ENCODE results near the gene FOXO1. TPM values are rescaled to one million over a fixed set of nuclear protein-coding genes. Genes with fewer than 3 reads are reported as not detected.

FOXO1 gene
- total and polyA plus RNA-seq, 9 donors: 11.2 to 18.1 (median 13.1) TPM

- Histone ChIP-seq H3K36me3 (ENCODE audit: control insufficient read depth, insufficient read depth, low read length) (no peaks in the 10 kb centered on the region), H3K27ac (ENCODE audit: low read length) (no peak overlapping the region), H3K4me1 (ENCODE audit: control insufficient read depth, insufficient read depth, low read length) (no peaks in the 10 kb centered on the region), H3K9me3 (replicated peaks; ENCODE audit: control insufficient read depth, low read depth, low read length) (no peaks in the 10 kb centered on the region), H3K27me3 (ENCODE audit: control insufficient read depth, insufficient read depth, low read length) (no peaks in the 10 kb centered on the region), H3K4me3 (ENCODE audit: low read length) (no peak overlapping the region)
- DNase-seq: no peak
- WGBS (ENCODE audit: insufficient coverage): 100% methylated on average over 1 of the region's 11 CpGs
Observed at GRCh38 chr13:40640845-40641458, 25.5 kb downstream of the FOXO1 start.

DNA sequence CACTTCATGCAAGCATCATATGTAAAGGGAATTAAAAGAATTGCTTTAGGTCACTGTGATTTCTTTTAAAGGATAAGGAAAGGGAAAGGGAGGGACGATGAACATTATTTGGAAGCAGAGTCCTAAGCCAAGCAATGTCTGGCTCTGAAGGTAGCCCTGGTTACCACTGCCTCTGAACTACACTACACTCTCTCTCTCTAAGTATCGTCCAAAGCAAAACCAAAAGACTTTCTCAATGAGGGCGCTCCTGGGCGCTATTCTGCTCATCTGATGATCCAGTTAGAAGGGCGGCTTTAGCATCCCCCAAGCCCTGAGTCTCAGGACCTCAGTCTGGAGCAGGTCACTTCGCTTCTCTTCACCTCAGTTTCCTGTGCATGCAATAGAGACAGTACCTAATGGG is 26.2 kb downstream of the FOXO1 start:
- H3K36me3 ChIP-seq (ENCODE audit: control insufficient read depth, insufficient read depth, low read length): no peaks in the 10 kb centered on the region
- H3K4me1 ChIP-seq (ENCODE audit: control insufficient read depth, insufficient read depth, low read length): no peaks in the 10 kb centered on the region
- no peaks in the 10 kb centered on the region for H3K27me3 ChIP-seq (ENCODE audit: control insufficient read depth, insufficient read depth, low read length)
- no peak overlapping the region for H3K27ac ChIP-seq (ENCODE audit: low read length)
- no peak overlapping the region for H3K4me3 ChIP-seq (ENCODE audit: low read length)
- DNase-seq: no peak
- H3K9me3 ChIP-seq (replicated peaks; ENCODE audit: control insufficient read depth, low read depth, low read length): no peaks in the 10 kb centered on the region
- WGBS (ENCODE audit: insufficient coverage): no CpG with 5 or more reads among the region's 6 CpGs

DNA sequence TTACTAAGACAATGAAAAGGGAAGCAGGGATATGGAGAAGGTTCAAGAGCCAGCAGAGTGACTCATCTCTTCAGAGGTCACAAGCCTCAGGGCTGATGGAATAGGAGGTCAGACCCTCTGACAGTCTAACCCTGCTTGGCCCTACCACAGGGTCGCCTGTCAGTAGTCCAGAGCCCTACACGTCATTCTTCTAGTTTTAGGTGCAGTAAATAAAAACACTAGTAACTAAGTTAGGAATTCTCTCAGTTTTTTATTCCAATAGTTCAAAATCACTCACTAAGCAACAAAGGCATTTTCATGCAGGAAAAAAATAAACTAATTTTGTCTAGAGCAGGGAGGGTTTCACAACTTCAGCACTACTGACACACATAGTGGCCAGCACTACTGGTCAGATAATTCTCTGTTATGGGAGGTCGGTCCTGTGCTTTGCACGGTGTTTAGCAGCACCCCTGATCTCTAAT is 27.2 kb downstream of the FOXO1 start:
- H3K9me3 ChIP-seq (replicated peaks; ENCODE audit: control insufficient read depth, low read depth, low read length): no peaks in the 10 kb centered on the region
- H3K36me3 ChIP-seq (ENCODE audit: control insufficient read depth, insufficient read depth, low read length): no peaks in the 10 kb centered on the region
- H3K4me1 ChIP-seq (ENCODE audit: control insufficient read depth, insufficient read depth, low read length): no peaks in the 10 kb centered on the region
- no peaks in the 10 kb centered on the region for H3K27me3 ChIP-seq (ENCODE audit: control insufficient read depth, insufficient read depth, low read length)
- no peak overlapping the region for H3K4me3 ChIP-seq (ENCODE audit: low read length)
- H3K27ac ChIP-seq (ENCODE audit: low read length): no peak overlapping the region
- no CpG with 5 or more reads among the region's 4 CpGs for WGBS (ENCODE audit: insufficient coverage)
- DNase-seq: no peak

DNA sequence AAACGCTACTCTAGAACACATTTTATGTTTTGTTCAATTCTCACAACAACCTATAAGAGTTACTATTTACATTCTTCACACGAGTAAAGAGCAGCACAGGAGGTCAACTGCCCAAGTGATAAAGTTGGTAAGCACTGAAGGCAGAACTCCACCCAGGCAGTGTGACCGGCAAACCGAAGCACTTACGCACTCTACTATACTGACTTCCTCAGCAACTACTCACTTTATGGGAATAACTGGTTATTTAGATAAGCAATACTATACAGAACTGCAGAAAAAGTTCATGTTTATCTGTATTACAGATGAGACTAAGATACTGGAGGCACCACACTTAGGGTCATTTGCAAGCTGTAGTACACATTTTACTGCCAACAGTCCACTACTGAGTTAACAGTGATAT is 28.8 kb downstream of the FOXO1 start:
- no peaks in the 10 kb centered on the region for H3K4me1 ChIP-seq (ENCODE audit: control insufficient read depth, insufficient read depth, low read length)
- no peak overlapping the region for H3K27ac ChIP-seq (ENCODE audit: low read length)
- H3K36me3 ChIP-seq (ENCODE audit: control insufficient read depth, insufficient read depth, low read length): no peaks in the 10 kb centered on the region
- WGBS (ENCODE audit: insufficient coverage): no CpG with 5 or more reads among the region's 5 CpGs
- H3K9me3 ChIP-seq (replicated peaks; ENCODE audit: control insufficient read depth, low read depth, low read length): no peaks in the 10 kb centered on the region
- DNase-seq: no peak
- H3K4me3 ChIP-seq (ENCODE audit: low read length): no peak overlapping the region
- H3K27me3 ChIP-seq (ENCODE audit: control insufficient read depth, insufficient read depth, low read length): no peaks in the 10 kb centered on the region

GRCh38 chr13:40635315-40635995 is 31.0 kb downstream of the FOXO1 start:
- Histone ChIP-seq H3K27me3 (ENCODE audit: control insufficient read depth, insufficient read depth, low read length) (no peaks in the 10 kb centered on the region), H3K4me1 (ENCODE audit: control insufficient read depth, insufficient read depth, low read length) (no peaks in the 10 kb centered on the region), H3K4me3 (ENCODE audit: low read length) (no peak overlapping the region), H3K9me3 (replicated peaks; ENCODE audit: control insufficient read depth, low read depth, low read length) (no peaks in the 10 kb centered on the region), H3K36me3 (ENCODE audit: control insufficient read depth, insufficient read depth, low read length) (no peaks in the 10 kb centered on the region), H3K27ac (ENCODE audit: low read length) (no peak overlapping the region)
- DNase-seq: no peak
- WGBS (ENCODE audit: insufficient coverage): 88% methylated on average over 2 of the region's 5 CpGs

GRCh38 chr13:40632915-40633314 is 33.5 kb downstream of the FOXO1 start:
- no peak for DNase-seq
- WGBS (ENCODE audit: insufficient coverage): no CpG with 5 or more reads among the region's 3 CpGs
- no peaks in the 10 kb centered on the region for H3K27me3 ChIP-seq (ENCODE audit: control insufficient read depth, insufficient read depth, low read length)
- no peak overlapping the region for H3K27ac ChIP-seq (ENCODE audit: low read length)
- no peaks in the 10 kb centered on the region for H3K36me3 ChIP-seq (ENCODE audit: control insufficient read depth, insufficient read depth, low read length)
- H3K4me3 ChIP-seq (ENCODE audit: low read length): no peak overlapping the region
- no peaks in the 10 kb centered on the region for H3K4me1 ChIP-seq (ENCODE audit: control insufficient read depth, insufficient read depth, low read length)
- H3K9me3 ChIP-seq (replicated peaks; ENCODE audit: control insufficient read depth, low read depth, low read length): no peaks in the 10 kb centered on the region

DNA sequence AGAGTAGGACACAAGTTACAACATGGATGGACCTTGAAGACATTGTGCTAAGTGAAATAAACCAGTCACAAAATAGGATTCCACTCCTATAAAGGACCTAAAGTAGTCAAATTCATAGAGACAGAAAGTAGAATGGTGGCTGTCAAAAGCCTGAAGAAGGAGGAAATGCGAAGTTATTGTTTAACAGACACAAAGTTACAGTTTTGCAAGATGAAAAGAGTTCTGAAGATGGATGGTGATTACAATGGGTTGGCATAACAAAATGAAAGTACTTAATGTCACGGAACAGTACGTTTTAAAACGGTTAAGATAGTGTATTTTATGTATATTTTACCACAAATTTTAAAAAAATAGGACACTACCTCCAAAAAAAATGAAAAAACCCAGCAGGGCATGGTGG is 34.8 kb downstream of the FOXO1 start:
- no peaks in the 10 kb centered on the region for H3K9me3 ChIP-seq (replicated peaks; ENCODE audit: control insufficient read depth, low read depth, low read length)
- H3K27ac ChIP-seq (ENCODE audit: low read length): no peak overlapping the region
- no peaks in the 10 kb centered on the region for H3K4me1 ChIP-seq (ENCODE audit: control insufficient read depth, insufficient read depth, low read length)
- WGBS (ENCODE audit: insufficient coverage): no CpG with 5 or more reads among the region's 4 CpGs
- no peak overlapping the region for H3K4me3 ChIP-seq (ENCODE audit: low read length)
- DNase-seq: no peak
- no peaks in the 10 kb centered on the region for H3K27me3 ChIP-seq (ENCODE audit: control insufficient read depth, insufficient read depth, low read length)
- no peaks in the 10 kb centered on the region for H3K36me3 ChIP-seq (ENCODE audit: control insufficient read depth, insufficient read depth, low read length)

- Histone ChIP-seq H3K36me3 (ENCODE audit: control insufficient read depth, insufficient read depth, low read length) (no peaks in the 10 kb centered on the region), H3K9me3 (replicated peaks; ENCODE audit: control insufficient read depth, low read depth, low read length) (no peaks in the 10 kb centered on the region), H3K4me1 (ENCODE audit: control insufficient read depth, insufficient read depth, low read length) (no peaks in the 10 kb centered on the region), H3K27me3 (ENCODE audit: control insufficient read depth, insufficient read depth, low read length) (no peaks in the 10 kb centered on the region), H3K27ac (ENCODE audit: low read length) (no peak overlapping the region), H3K4me3 (ENCODE audit: low read length) (no peak overlapping the region)
- 80% methylated on average over 2 of the region's 3 CpGs for WGBS (ENCODE audit: insufficient coverage)
- DNase-seq: peak; percentile 63
Observed at GRCh38 chr13:40629678-40630384, 36.6 kb downstream of the FOXO1 start.

DNA sequence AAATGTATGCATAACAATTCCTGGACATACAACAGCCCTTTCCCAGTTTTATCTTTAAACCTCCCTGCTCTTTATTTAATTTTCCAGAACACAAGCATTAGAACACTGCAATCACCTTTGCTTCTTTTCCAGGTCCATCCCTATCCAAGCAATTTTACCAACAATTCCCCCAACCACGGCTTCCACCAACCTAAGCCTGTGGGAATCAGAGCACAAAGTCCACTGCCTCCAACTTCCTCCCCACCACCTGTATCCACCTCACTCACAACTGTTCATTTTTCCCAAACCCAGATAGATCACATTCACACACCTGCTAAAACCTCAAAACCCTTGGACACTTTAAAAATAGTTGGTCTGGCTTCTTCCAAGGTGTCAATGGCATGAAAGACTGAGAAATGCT is 39.5 kb downstream of the FOXO1 start:
- Histone ChIP-seq H3K27ac (ENCODE audit: low read length) (no peak overlapping the region), H3K36me3 (ENCODE audit: control insufficient read depth, insufficient read depth, low read length) (no peaks in the 10 kb centered on the region), H3K9me3 (replicated peaks; ENCODE audit: control insufficient read depth, low read depth, low read length) (no peaks in the 10 kb centered on the region), H3K4me1 (ENCODE audit: control insufficient read depth, insufficient read depth, low read length) (no peaks in the 10 kb centered on the region), H3K27me3 (ENCODE audit: control insufficient read depth, insufficient read depth, low read length) (no peaks in the 10 kb centered on the region), H3K4me3 (ENCODE audit: low read length) (no peak overlapping the region)
- 91% methylated on average over 1 of the region's 1 CpG for WGBS (ENCODE audit: insufficient coverage)
- DNase-seq: no peak

- peak; percentile 36 for DNase-seq
- Histone ChIP-seq H3K27ac (ENCODE audit: low read length) (no peak overlapping the region), H3K4me1 (ENCODE audit: control insufficient read depth, insufficient read depth, low read length) (no peaks in the 10 kb centered on the region), H3K4me3 (ENCODE audit: low read length) (no peak overlapping the region), H3K9me3 (replicated peaks; ENCODE audit: control insufficient read depth, low read depth, low read length) (no peaks in the 10 kb centered on the region), H3K36me3 (ENCODE audit: control insufficient read depth, insufficient read depth, low read length) (no peaks in the 10 kb centered on the region), H3K27me3 (ENCODE audit: control insufficient read depth, insufficient read depth, low read length) (no peaks in the 10 kb centered on the region)
- WGBS (ENCODE audit: insufficient coverage): 66% methylated on average over 3 of the region's 3 CpGs
Observed at GRCh38 chr13:40626561-40626960, 39.9 kb downstream of the FOXO1 start.

Measured in muscle of leg (tissue), 11 donors.